GM19043 (cell line): ENCODE measurements around the gene MAP3K1.
"Not testable (repeated sequence)": the region's sequence is repeated elsewhere in the genome, so short reads cannot be mapped to it uniquely, and the experiment has no call there.

ENCODE experiments used
- ATAC-seq: cut with Tn5 transposase; IDR thresholded peaks from one replicate; pipeline ENCODE4 v1.9.1; 2021; ENCODE audit warnings: low read depth; ENCODE audit not compliant: unreplicated experiment

The MAP3K1 gene

GRCh38 chr5:56815658-56816545 lies 553 bp downstream of the MAP3K1 start:
- peak; percentile 17 for ATAC-seq

DNA sequence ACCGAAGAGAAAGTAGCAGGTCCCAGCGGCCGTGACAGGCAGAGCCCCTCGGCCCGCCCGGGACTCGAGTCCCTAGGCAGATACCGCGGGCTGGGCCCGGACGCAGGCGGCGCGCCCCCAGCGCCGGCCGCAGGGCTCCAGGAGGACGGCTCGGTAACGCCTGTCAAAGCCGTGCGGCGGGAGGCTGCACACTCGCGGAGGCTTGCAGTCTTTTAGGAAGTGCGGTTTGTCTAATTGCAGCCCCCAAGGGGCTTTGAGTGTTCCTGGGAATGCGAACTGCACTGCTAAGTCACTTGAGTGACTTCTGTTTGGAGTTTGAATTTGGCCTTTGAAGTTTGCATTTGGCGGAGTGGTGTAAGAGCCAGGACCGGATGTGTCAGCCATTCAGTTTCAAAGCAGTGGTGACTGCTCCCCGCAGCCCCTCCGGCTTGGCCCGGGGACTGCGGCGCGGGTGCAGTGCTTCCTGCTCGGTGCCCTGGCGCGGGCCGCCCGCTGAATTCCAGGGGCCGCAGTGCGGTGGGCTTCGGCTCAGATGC lies 1.3 kb downstream of the MAP3K1 start:
- ATAC-seq: peak; percentile 37

DNA sequence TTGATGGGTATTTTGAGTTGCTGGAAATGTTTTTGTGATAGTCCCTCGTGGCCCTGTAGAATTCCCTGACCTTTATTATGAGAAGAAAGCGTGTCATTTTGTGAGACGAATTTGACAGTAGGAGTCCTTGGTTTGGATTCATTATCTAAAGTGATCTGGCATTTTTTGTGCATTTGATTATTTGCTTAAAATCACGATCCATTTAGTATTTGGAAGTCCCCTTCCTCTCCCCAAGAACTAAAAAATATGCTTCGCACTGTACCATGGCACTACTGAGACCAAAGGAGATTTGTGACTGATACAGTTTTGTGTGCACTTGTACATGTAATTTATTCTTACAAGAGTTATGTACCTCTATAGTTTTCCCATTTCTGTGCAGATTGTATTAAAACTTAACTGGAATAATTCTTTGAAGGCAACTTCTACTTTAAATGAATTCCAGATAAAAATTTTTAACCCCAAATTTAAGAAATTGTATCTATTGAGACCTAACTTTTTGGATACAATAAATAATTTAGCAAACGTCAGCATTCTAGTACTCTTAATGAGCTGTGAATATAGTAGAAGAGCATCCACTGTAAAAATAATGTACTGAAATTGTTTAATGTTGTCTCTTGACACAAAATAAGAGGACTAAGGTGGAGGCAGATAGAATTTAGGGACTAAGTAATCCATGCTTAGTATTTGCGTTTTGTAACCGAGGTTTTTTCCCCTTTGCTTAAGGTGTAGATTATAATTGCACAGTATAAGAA lies 2.1 kb downstream of the MAP3K1 start:
- no peak for ATAC-seq

DNA sequence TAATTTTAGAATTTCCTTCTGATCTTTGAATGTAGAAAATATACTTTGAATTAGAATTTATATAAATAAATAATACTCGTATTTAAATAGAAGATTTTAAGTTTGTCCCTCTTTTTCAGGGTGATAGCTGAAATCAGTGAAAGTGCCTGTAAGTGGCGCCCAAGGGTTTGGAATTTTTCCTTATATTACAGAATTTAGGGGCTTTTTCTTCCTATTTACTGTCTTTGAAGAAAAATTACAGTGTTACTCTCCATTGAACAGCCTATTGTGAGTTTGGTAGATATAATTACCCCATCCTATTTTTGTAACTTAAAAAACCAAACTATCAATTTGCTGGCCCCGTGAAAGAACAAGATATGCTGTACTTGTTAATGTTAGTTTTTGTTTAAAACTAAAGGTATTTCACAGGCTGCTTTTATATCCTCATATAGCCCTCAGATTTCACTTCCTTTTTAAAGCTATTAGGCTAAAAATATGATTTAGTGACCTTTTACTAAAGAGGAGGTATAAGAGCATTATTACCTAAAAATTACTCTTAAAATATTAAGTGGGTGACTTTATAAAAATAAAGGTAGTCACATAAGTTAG lies 3.2 kb downstream of the MAP3K1 start:
- ATAC-seq: no peak

- ATAC-seq: no peak
Observed at GRCh38 chr5:56819060-56819881, 3.9 kb downstream of the MAP3K1 start.

DNA sequence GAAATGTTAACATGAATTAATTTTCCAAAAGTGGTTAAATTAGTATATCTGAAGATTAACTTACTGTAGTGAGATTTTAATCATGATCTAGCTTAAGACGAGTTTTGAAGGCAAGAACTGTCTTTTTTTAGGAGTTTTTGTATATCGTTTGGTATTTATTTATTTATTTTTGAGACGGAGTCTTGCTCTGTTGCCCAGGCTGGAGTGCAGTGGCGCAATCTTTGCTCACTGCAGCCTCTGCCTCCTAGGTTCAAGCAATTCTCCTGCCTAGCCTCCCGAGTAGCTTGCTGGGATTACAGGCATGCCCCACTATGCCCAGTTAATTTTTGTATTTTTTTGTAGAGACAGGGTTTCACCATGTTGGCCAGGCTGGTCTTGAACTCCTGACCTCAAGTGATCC lies 6.5 kb downstream of the MAP3K1 start:
- ATAC-seq: not testable (repeated sequence)

- ATAC-seq: no peak
Observed at GRCh38 chr5:56822981-56823380, 7.6 kb downstream of the MAP3K1 start.

DNA sequence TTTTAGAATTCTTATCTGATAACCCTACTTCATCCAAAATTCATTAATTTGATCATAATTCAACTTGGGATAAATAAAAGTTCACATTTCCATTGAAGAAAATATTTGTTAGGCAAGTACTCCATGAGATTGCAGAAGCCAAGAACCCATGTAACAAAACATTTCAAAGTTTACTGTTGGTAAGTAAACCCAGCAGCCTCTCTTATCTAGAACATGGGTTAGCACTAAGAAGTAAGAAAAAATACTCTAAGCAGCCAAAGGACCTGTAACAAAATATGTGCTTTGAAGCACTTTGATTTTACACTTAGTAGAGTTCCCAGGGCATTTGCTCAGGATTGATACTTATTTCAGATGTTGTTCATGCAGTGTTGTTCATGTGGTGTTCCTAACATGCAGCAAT lies 8.7 kb downstream of the MAP3K1 start:
- no peak for ATAC-seq

DNA sequence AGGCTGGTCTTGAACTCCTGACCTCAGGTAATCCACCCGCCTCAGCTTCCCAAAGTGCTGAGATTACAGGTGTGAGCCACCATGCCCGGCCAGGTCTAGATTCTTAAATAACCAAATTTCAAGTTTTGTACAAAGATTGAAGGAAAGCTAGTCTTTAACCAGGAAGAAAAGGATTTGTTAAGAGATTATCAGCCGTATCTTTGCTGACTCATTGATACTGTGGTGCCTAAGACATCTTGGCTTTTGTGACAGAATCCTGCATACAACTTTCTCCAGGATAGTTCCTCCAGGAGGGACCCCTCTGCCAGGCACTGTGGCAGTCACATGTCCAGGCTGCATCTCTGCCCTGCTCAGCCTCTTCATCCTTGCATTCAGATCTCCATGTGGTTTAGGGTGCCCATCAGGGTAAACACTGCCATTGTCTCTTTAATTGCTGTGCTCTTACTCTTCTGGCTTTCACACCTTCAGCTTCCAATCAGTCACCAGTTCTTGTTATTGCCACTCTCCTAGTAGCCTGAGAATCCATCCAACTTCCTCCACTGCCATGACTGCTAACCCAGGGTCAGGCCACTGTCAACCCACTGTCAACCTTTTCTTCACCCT lies 10.0 kb downstream of the MAP3K1 start:
- no peak for ATAC-seq

DNA sequence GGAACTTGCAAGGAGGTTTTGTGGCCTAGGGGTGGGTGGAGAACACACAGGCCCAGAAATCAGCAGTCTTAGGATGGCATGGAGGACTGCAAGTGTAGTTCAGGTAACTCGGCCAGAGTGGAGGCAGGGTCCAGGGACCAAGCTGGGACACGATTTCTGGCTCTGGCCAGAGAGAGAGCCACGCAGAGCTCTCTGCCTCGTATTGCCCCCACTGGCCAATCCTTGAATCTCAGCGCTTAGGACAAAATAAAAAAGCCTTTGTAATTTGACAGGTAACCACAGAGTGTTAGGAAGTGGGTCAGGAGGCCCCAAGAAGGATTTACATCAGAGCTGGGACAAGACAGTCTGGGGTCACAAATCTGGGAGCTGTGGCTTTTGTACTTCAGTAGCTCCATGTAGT lies 11.7 kb downstream of the MAP3K1 start:
- no peak for ATAC-seq

- ATAC-seq: no peak
Observed at GRCh38 chr5:56827924-56828323, 12.6 kb downstream of the MAP3K1 start.

DNA sequence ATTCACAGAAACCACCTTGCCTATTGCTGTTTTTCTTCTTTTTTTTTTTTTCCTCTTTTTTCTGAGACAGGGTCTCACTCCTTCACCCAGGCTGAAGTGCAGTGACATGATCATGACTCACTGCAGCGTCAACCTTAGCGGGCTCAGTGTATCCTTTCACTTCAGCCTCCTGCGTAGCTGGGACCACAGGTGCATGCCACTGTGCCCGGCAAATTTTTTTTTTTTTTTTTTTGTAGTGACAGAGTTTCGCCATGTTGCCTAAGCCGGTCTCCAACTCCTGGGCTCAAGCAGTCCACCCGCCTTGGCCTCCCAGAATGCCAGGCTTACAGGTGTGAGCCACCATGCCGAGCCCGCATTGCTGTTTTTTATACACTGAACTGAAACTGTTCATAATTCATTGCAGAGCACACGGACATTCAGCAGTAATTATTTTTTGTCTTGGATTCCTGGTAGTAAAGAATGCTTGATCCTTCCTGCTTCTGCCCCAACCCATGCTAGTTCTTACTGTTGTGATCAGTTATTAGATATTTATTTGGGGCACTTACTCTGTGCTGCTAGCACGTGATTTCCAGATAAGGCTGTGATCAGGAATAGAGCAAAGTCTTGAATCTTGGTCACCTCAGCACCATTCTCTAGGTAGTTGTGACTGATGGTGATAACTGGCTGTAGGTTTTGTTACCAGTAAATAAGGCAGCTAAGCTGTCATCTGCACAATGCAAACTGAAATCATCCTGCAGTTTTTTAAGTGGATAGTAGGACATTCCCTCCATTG lies 14.0 kb downstream of the MAP3K1 start:
- ATAC-seq: peak; percentile 60

- no peak for ATAC-seq
Observed at GRCh38 chr5:56831773-56832172, 16.4 kb downstream of the MAP3K1 start.

DNA sequence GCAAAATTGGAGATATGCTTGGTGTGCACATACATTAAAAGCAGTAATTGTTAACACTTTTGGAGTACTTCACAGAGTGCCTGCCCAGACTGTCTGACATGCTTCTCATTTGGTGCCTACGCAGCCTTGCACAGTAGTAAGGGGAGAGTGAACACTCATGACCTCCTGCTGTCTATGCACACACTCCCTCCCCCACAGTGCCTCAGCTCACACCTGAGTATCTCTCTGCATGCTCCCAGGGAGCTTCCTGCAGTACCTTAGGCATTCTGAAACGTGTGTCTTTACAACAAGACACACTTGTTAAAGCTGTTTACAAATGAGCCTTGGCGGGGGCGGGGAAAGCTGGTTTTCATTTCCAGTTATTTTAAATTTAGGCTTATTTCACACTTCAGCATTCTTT lies 18.0 kb downstream of the MAP3K1 start:
- no peak for ATAC-seq

DNA sequence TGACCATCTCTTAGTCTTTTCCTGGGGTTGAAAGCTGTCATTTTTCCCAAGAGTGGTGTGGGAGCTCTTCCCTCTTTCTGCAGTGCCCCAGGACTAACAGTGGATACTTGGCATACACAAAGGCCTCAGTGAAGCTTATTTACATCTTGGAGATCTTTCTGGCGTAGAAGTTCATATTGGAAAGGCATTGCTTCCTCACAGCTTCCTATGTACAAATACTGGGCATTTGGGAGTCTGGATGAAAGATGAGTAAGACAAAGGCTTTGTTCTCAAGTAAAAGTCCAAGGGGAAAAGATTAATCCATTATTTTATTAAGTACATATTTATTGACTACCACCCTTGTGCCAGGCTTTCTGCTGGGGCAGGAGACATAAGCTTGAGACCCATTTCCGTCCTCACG lies 22.0 kb downstream of the MAP3K1 start:
- ATAC-seq: no peak

GRCh38 chr5:56837956-56838355 lies 22.6 kb downstream of the MAP3K1 start:
- no peak for ATAC-seq

- no peak for ATAC-seq
Observed at GRCh38 chr5:56838409-56839039, 23.2 kb downstream of the MAP3K1 start.

DNA sequence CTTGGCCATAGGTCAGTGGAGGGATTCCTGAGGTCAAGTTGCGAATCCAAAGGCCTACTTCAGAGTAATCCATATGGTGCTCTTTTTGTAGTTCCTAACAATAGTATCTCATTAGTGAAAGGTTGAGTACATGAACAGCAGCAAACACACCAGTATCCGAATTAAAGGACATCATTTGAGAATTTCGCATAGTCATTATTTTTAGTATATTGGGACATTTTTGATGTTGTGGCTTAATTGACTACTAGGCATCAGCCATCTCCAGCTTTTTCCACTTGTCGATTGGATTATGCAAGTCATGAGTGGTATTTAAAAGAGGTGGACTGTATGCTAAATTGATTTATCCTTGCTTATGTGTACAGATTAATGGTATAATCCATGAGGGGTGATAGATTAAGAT lies 23.7 kb downstream of the MAP3K1 start:
- no peak for ATAC-seq

- ATAC-seq: peak; percentile 64
Observed at GRCh38 chr5:56840597-56840996, 25.2 kb downstream of the MAP3K1 start.
